ENCODE data around the gene APBB2.

DNA sequence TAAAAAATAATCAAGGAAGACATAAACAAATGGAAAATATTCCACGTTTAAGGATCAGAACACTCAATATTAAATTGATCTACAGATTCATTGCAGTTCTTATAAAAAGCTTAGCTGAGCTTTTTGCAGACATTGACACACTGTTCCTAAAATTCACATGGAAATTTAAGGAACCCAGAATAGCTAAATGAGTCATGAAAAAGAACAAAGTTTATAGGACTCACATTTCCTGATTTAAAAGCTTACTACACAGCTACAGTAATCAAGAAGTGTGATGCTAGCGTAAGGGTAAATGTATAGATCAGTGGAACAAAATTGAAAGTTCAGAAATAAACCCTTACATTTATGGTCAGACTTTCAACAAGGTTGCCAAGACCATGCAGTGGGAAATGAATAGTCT, 431.5 kb downstream of the APBB2 start:
- no peak for TF ChIP-seq PPARA (CRISPR knock-in tag; IDR thresholded peaks at IDR 0.05; ENCODE audit: borderline replicate concordance)
- TF ChIP-seq POU6F1 (CRISPR knock-in tag; IDR thresholded peaks at IDR 0.05; ENCODE audit: borderline replicate concordance, low read depth): no peak
- no peak for TF ChIP-seq ZNF8 (CRISPR knock-in tag; IDR thresholded peaks at IDR 0.05)
- TF ChIP-seq, protein P1, sequence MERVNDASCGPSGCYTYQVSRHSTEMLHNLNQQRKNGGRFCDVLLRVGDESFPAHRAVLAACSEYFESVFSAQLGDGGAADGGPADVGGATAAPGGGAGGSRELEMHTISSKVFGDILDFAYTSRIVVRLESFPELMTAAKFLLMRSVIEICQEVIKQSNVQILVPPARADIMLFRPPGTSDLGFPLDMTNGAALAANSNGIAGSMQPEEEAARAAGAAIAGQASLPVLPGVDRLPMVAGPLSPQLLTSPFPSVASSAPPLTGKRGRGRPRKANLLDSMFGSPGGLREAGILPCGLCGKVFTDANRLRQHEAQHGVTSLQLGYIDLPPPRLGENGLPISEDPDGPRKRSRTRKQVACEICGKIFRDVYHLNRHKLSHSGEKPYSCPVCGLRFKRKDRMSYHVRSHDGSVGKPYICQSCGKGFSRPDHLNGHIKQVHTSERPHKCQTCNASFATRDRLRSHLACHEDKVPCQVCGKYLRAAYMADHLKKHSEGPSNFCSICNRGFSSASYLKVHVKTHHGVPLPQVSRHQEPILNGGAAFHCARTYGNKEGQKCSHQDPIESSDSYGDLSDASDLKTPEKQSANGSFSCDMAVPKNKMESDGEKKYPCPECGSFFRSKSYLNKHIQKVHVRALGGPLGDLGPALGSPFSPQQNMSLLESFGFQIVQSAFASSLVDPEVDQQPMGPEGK (CRISPR knock-in tag; IDR thresholded peaks at IDR 0.05; ENCODE audit: borderline replicate concordance): no peak
- TF ChIP-seq ZFP30 (CRISPR knock-in tag; IDR thresholded peaks at IDR 0.05): no peak
- no peak for TF ChIP-seq GLIS3 (CRISPR knock-in tag; IDR thresholded peaks at IDR 0.05)
- no peak for TF ChIP-seq RARB (CRISPR knock-in tag; IDR thresholded peaks at IDR 0.05)
- TF ChIP-seq, protein P2, sequence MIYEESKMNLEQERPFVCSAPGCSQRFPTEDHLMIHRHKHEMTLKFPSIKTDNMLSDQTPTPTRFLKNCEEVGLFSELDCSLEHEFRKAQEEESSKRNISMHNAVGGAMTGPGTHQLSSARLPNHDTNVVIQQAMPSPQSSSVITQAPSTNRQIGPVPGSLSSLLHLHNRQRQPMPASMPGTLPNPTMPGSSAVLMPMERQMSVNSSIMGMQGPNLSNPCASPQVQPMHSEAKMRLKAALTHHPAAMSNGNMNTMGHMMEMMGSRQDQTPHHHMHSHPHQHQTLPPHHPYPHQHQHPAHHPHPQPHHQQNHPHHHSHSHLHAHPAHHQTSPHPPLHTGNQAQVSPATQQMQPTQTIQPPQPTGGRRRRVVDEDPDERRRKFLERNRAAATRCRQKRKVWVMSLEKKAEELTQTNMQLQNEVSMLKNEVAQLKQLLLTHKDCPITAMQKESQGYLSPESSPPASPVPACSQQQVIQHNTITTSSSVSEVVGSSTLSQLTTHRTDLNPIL (CRISPR knock-in tag; IDR thresholded peaks at IDR 0.05; ENCODE audit: low read depth): no peak
- TF ChIP-seq OSR1 (CRISPR knock-in tag; IDR thresholded peaks at IDR 0.05): no peak
- no peak for TF ChIP-seq ZNF565 (CRISPR knock-in tag; conservative IDR thresholded peaks at IDR 0.05; ENCODE audit: low read depth)
- TF ChIP-seq TCF4 (CRISPR knock-in tag; IDR thresholded peaks at IDR 0.05; ENCODE audit: borderline replicate concordance): no peak
- no peak for TF ChIP-seq ARNTL (CRISPR knock-in tag; IDR thresholded peaks at IDR 0.05; ENCODE audit: borderline replicate concordance, low read depth)

All from SK-N-SH treated with all-trans-retinoic acid at 6 μM for 48 hours (cell line).